ENCODE data around the gene BCL2. TPM values are rescaled to one million over a fixed set of nuclear protein-coding genes. Genes with fewer than 3 reads are reported as not detected.

BCL2 gene
- total RNA-seq, 4 donors from 2014 or later, result 10.7 to 37.3 (median 24.2) TPM

- H3K9me3 ChIP-seq, result no peaks in the 10 kb centered on the region
- H3K36me3 ChIP-seq, result no peaks in the 10 kb centered on the region
- peaks cover 14% of the 10 kb centered on the region for H3K4me1 ChIP-seq
- H3K4me3 ChIP-seq, result no peak overlapping the region
- 33% methylated on average over 2 of the region's 2 CpGs for whole genome bisulfite sequencing
- H3K27me3 ChIP-seq, result no peaks in the 10 kb centered on the region
- H3K27ac ChIP-seq, result peak overlapping the region; percentile 18
- no peak for DNase-seq (ENCODE audit: low spot score in 2 of 2)
- no peak for TF ChIP-seq POLR2A (IDR thresholded peaks at IDR 0.05)
- no peak for TF ChIP-seq POLR2AphosphoS5 (IDR thresholded peaks at IDR 0.05)
- no peak for TF ChIP-seq EP300 (IDR thresholded peaks at IDR 0.05)
- TF ChIP-seq CTCF (IDR thresholded peaks at IDR 0.05), result no peak
Measured at GRCh38 chr18:63307551-63308200, 11.9 kb downstream of the BCL2 start.

DNA sequence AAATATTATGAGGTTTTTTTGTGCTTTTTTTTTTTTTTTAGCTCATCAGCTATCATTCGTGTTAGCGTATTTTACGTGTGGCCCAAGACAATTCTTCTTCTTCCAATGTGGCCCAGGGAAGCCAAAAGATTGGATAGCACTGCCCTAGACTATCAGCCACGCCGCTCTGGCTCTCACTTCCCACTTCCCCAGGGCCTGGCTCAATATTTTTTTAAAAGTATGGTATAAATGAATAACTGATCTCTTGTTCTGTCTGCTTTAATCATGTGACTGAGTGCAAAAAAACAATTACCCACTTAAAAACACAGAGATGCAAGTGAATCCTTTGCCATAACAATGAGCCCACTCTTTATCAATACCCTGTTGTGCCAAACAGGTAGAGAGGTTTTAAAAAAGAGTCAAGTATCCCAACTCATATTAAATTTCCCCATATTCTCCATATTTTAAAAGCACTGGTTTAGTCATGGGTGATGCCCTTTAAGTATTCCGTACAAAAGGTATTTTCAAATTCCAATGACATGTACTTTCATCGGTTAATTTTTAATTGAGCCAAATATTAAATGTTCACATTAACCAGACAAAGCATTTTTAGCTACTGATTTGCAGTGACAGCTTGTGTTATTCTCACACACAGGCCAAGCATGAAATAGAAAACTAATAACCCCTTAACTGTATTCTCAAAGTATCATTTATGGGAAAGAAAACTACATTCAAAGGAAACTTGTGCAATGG, 12.6 kb downstream of the BCL2 start:
- no peak for TF ChIP-seq POLR2A (IDR thresholded peaks at IDR 0.05)
- no peak for TF ChIP-seq EP300 (IDR thresholded peaks at IDR 0.05)
- TF ChIP-seq POLR2AphosphoS5 (IDR thresholded peaks at IDR 0.05), result no peak
- TF ChIP-seq CTCF (IDR thresholded peaks at IDR 0.05), result no peak
- Histone ChIP-seq H3K4me1 (peaks cover 20% of the 10 kb centered on the region), H3K4me3 (no peak overlapping the region), H3K27me3 (no peaks in the 10 kb centered on the region), H3K36me3 (no peaks in the 10 kb centered on the region), H3K9me3 (no peaks in the 10 kb centered on the region), H3K27ac (peak overlapping the region; percentile 14)
- DNase-seq (ENCODE audit: low spot score in 2 of 2), result no peak
- WGBS, result 80% methylated on average over 7 of the region's 7 CpGs

DNA sequence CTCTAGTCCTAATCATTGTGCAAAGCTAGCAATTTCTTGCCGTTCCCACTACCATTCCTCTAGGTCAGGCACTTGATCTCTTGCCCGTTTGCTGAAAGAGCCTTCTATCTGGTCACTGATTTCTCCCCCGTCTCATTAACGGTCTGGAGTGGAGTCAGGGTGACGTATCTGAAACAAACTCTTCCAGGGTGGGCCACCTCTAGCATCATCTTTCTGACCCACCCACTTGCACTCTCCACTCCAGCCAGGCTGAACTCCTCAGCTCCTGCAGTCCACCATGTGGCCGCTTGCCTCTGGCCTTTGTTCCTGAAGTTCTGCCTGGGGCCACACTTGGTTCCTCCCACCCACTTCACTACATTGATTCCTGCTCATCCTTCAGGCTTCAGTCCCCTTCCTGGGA, 13.3 kb downstream of the BCL2 start:
- no peak overlapping the region for H3K27ac ChIP-seq
- peaks cover 24% of the 10 kb centered on the region for H3K4me1 ChIP-seq
- H3K27me3 ChIP-seq, result no peaks in the 10 kb centered on the region
- H3K9me3 ChIP-seq, result no peaks in the 10 kb centered on the region
- H3K36me3 ChIP-seq, result no peaks in the 10 kb centered on the region
- no peak overlapping the region for H3K4me3 ChIP-seq
- TF ChIP-seq POLR2AphosphoS5 (IDR thresholded peaks at IDR 0.05) (no peak), CTCF (IDR thresholded peaks at IDR 0.05) (no peak), POLR2A (IDR thresholded peaks at IDR 0.05) (no peak), EP300 (IDR thresholded peaks at IDR 0.05) (no peak)
- no peak for DNase-seq (ENCODE audit: low spot score in 2 of 2)
- WGBS, result 89% methylated on average over 6 of the region's 6 CpGs

DNA sequence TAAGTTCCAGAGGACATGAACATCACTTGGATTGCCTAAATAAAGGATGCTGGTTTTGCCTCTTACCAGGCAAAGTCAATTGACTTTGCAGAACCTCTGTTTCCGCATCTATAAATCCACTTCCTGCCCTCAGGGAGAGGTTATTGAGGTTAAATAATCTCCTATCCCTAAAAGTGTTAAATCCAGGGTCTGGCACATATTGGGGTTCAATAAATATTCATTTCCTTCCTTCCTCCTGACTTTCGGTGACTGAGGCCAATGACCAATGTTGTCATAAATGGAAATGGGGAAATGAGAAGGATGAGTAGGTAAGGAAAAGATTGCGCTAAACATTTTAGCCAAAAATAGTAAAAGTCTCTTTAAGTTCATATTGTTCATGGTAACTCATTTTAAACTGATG, 16.0 kb downstream of the BCL2 start:
- Histone ChIP-seq H3K27me3 (no peaks in the 10 kb centered on the region), H3K27ac (no peak overlapping the region), H3K9me3 (no peaks in the 10 kb centered on the region), H3K4me3 (no peak overlapping the region), H3K36me3 (no peaks in the 10 kb centered on the region), H3K4me1 (peaks cover 25% of the 10 kb centered on the region)
- WGBS, result 82% methylated on average over 3 of the region's 3 CpGs
- no peak for DNase-seq (ENCODE audit: low spot score in 2 of 2)
- no peak for TF ChIP-seq EP300 (IDR thresholded peaks at IDR 0.05)
- TF ChIP-seq CTCF (IDR thresholded peaks at IDR 0.05), result no peak
- TF ChIP-seq POLR2AphosphoS5 (IDR thresholded peaks at IDR 0.05), result no peak
- no peak for TF ChIP-seq POLR2A (IDR thresholded peaks at IDR 0.05)

DNA sequence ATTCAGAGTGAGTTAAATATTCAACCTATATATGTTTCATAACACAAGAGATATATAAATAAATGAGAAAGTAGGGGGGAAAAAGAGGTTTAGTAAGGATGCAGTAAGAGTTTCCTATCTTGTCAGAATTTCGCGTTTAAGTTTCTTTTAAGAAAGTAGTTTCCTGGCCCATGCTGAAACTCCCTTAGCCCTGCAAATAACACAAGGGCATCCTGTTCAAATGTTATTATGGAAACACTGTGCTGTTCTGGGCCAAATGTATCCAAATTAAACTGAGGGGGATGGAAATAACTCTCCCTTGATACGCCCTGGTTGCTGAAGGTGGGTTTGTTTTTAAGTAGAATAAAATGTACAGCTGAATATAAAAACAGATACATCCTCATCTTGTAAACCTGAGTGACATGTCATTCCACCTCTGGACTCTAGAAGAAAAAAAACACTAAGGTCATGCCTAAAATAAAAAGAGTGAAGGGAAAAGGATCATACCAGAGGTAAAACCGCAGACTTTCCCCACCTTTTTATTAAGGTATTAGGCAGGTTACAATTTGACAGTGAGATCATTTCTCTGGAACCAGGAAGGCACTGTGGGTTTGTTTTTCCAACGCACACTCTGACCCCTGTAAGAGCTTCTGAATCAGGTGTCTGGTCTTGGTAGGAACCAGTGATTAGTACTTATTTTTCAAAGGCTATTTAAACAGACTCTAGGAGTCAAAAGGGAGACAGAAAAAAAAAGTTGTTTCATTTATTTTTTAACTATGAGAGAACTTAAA, 16.7 kb downstream of the BCL2 start:
- Histone ChIP-seq H3K4me3 (no peak overlapping the region), H3K9me3 (no peaks in the 10 kb centered on the region), H3K27me3 (no peaks in the 10 kb centered on the region), H3K4me1 (peaks cover 31% of the 10 kb centered on the region), H3K27ac (peak overlapping the region; percentile 6), H3K36me3 (no peaks in the 10 kb centered on the region)
- TF ChIP-seq POLR2A (IDR thresholded peaks at IDR 0.05), result no peak
- TF ChIP-seq EP300 (IDR thresholded peaks at IDR 0.05), result no peak
- TF ChIP-seq POLR2AphosphoS5 (IDR thresholded peaks at IDR 0.05), result no peak
- TF ChIP-seq CTCF (IDR thresholded peaks at IDR 0.05), result no peak
- DNase-seq (ENCODE audit: low spot score in 2 of 2), result no peak
- WGBS, result 67% methylated on average over 5 of the region's 5 CpGs
